Activated CD4-positive, alpha-beta T cell treated with anti-CD3 and anti-CD28 coated beads, Interleukin-2, amount 50 U/mL, for 48 hours (primary cell): Measurements from ENCODE around the gene LRIG2.
"Not testable (repeated sequence)": the region's sequence is repeated elsewhere in the genome, so short reads cannot be mapped to it uniquely, and the experiment has no call there.

Experiments used
- DNase-seq, 2 experiments: peaks; one replicate each; pipeline ENCODE4 v3.0.0-alpha.2; 2020

The LRIG2 gene

GRCh38 chr1:113072757-113073478 lies at the start of gene LRIG2:
TSS of gene LRIG2 (plus strand) at chr1:113073198. CDS start at chr1:113073407, 209 bp downstream.
- peak; percentile 99 for DNase-seq

DNA sequence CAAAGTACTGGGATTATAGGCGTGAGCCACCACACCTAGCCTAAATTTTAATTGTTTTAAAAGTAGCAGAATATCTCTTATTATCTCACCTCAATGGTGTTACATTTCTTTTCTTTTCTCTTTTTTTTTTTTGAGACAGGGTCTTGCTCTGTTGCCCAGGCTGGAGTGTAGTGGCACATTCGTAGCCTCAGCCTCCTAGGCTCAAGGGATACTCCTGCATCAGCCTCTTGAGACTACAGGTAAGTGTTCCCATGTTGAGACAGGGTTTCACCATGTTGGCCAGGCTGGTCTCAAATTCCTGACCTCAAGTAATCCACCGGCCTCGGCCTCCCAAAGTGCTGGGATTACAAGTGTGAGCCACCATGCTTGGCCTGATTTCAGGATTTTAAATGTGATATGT lies 49.7 kb upstream of the LRIG2 start:
- DNase-seq = not testable (repeated sequence)

DNA sequence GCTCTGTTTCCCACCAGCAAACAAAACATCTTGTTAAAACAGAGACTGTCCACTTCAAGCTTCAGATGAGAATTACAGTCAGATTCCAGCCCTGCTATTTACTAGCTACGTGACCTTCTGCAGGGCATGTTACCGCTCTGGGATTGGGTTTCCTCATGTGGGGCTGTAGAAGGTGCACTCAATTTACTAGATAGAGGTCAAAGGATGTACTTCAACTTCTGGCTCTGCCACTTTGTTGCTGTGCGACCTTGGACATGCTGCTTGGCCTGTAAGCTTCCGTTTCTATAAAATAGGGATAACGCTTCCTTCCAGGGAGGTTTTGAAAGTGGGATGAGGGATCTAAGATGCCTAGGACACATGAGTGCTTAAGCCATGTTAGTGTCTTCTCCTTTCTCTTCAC lies 46.0 kb upstream of the LRIG2 start:
- no peak for DNase-seq

DNA sequence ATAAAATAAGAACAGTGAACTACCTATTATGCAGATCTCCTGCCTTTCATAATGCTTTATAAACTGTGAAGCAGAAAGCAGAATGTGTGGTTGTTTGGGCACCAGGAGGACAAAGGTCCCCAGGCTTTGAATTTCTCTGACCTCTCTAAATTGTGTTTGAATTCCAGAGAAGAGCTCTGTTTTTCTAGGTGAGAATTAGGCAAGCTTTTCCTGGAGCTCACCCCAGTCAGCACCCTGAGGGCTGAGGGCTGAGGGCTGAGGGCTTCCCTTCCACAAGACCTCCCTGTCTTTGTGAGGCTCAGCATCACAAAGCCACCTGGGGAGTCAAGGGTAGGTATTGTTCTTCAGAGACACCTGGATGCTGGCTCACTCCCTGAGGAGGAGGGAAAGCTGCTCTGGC lies 45.5 kb upstream of the LRIG2 start:
- no peak for DNase-seq

GRCh38 chr1:113029822-113030221 lies 43.2 kb upstream of the LRIG2 start:
- DNase-seq = no peak

- no peak for DNase-seq
Observed at GRCh38 chr1:113031171-113031933, 41.6 kb upstream of the LRIG2 start.

GRCh38 chr1:113035086-113035485 lies 37.9 kb upstream of the LRIG2 start:
- DNase-seq = no peak

DNA sequence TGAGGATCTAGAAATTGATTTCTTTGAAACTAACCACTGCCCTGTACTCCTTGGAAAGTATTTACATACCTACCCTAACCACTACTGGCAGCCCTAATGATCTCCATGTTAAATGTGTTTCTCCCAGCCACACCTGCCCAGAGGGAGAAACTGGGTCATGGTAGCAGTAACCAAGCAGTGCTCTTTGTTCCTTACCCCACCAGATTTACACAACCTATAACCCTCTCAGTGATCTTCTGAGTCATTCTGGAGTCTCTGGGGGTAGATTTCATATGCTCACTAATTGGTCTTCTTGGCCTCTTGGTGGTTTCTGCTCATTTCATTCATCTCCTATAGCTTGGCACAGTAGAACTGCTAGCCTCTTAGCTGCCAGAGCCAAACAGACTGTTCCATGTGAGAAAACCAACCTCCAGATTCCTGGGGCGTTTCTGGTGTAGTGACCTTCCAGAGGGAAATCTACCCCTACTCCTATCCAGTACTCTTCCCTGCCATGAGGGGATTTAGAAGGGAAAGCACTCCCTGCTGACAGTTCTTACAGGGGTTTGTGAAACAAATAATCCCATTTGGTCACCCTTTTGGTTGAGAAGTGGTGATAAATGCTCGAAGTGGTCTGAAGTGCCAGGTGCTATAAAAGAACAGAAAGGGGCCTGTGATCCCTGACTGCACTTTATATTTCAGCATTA lies 36.2 kb upstream of the LRIG2 start:
- no peak for DNase-seq

DNA sequence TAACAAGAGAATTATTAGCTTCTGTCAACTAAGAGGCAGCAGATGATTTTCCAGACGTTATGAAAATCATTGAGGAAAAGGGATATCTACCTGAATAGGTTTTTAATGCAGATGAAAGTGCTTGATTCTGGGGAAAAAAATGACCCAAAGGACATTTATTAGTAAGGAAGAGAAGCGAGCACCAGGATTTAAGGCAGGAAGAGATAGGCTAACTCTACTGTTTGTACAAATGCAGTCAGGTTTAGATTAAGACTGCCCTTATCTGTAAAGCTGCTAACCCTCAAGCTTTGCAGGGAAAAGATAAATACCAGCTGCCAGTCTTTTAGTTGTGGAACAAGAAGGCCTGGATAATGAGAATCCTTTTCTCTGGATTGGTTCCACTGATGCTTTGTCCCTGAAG lies 33.0 kb upstream of the LRIG2 start:
- DNase-seq = no peak

- DNase-seq = no peak
Observed at GRCh38 chr1:113040718-113041412, 32.1 kb upstream of the LRIG2 start.

DNA sequence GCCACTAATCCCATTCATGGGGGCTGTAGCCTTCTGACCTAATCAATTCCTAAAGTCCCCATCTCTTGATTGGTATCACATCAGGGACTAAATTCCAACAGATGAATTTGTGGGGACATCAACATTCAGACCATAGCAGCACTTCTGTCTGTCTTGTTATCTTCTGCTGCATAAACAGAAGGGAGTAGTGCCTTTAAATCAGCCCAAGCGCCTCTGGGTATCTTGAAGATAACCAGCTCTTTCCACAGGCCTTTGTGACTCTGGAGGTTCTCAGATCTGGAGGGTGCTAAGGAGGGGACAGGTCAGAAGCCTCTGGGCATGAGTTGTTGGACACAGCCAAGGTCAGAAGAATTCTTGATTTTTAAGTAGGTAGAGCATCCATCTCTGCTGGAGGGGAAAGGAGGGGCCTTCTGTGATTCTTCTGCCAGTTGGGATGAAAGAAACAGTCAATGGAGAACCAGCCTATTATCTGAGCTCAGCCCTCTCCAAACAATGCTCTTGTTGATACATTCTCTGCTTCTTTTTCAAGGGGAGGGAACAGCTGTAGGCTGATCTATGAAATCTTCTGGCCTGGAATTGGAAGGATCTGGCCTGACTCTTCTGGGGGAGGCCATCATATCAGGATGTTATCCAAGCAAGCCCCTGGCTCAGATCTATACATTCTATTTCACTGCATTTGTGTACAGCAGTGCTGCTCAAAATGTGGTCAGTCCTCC lies 31.3 kb upstream of the LRIG2 start:
- DNase-seq = no peak

DNA sequence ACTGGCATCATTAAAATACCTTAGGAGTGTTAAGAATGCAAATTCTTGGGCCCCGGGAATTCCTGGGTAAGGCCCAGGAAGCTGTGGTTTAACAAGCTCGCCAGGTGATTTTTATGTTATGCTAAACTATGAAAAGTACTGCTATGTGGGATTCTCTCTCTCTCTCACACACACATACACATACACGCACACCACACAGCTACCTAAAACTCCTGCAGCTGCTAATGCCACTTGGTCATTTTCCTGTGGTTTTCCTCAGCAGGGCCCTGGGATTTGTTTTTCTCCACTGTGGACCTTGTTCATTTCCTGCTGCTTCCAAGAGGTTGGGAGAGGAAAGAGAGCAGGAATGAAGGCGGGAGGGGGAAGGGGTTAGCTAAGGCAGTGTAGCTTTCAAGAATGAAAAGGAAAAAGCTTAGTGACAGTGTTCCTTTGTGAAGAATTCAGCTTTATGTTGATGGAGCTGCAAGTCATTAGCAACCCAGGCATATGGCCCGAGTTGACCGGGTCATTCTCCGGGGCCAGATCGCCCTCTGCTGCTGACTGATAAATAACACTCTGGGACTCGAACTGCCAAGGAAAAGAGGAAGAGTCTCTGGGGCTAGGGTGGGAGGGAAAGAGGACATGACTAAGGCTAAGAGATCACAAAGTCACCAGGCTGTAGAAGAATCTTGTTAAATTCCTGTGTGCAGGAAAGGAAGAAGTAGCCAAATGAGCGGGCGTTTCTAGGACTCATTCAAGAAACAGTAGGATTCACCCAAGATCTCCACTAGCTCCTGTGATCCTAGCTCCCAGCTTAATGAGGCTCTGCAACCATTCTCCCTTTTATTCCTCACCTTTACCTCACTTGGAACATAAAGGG lies 30.5 kb upstream of the LRIG2 start:
- peak; percentile 19 to 43 for DNase-seq

DNA sequence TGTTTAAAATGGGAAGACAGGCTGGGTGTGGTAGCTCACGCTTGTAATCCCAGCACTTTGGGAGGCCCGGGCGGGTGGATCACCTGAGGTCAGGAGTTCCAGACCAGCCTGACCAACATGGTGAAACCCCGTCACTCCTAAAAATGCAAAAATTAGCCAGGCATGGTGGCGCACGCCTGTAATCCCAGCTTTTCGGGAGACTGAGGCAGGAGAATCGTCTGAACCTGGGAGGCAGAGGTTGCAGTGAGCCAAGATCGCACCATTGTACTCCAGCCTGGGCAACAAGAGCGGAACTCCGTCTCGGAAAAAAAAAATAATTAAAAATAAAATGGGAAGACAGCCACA lies 29.9 kb upstream of the LRIG2 start:
- not testable (repeated sequence) for DNase-seq

GRCh38 chr1:113046569-113046968 lies 26.4 kb upstream of the LRIG2 start:
- no peak for DNase-seq

DNA sequence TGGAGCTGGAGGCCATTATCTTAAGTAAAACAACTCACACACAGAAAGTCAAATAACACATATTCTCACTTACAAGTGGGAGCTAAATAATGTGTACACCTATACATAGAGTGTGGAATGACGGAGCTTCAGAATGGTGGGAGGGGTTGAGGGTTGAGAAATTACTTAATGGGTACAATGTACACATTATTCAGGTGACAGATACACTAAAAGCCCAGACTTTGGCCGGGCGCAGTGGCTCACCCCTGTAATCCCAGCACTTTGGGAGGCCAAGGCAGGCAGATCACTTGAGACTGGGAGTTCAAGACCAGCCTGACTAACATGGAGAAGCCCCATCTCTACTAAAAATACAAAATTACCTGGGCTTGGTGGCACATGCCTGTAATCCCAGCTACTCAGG lies 24.9 kb upstream of the LRIG2 start:
- no peak for DNase-seq

DNA sequence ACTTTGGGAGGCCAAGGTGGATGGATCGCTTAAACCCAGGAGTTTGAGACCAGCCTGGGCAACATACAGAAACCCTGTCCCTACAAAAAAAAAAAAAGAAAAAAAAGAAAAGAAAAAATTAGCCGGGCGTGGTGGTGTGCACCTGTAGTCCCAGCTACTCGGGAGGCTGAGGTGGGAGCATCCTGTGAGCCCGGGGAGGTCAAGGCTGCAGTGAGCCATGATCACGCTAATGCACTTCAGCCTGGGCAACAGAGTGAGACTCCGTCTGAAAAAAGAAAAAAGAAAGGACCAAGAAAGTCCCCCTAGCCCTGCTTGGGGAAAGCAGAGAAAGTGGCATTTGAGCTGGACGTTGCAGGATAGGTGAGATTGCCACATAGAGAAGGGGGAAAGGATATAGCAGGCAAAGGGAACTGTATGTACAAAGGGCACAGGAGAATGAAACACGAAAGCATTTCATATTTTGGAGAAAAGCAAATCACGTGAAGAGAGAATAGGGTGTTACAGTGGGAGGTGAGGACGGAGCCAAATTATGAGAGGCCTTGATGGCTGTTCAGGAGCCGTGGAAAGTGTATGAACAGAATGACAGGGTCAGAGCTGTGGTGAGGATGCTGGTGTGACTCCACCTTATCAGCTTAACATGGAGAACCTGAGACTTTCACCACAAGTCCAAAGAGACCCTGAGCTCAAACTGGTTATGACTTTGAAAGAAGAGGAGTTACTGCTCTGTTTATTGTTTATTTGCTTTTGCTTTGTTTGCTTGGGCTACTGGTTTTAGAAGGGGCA lies 19.5 kb upstream of the LRIG2 start:
- no peak for DNase-seq

DNA sequence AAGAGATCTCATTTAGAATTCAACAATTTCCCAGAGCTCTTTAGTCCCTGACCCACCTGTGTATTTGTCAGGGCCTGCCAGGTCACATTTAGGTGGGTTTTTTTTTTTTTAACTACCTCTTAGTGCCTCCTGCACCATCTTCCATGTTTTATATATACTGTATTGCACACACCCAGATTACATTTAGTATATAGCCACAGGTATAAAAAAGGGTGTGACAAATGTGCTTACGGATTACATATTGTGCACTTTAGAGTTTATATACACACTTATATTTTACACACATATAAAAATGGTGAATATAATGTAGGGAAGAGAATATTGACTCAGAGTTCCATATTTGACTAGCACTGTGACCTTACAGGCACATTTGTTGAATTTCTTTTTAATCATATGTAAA lies 17.4 kb upstream of the LRIG2 start:
- DNase-seq = no peak

- DNase-seq = no peak
Observed at GRCh38 chr1:113057006-113057405, 16.0 kb upstream of the LRIG2 start.

DNA sequence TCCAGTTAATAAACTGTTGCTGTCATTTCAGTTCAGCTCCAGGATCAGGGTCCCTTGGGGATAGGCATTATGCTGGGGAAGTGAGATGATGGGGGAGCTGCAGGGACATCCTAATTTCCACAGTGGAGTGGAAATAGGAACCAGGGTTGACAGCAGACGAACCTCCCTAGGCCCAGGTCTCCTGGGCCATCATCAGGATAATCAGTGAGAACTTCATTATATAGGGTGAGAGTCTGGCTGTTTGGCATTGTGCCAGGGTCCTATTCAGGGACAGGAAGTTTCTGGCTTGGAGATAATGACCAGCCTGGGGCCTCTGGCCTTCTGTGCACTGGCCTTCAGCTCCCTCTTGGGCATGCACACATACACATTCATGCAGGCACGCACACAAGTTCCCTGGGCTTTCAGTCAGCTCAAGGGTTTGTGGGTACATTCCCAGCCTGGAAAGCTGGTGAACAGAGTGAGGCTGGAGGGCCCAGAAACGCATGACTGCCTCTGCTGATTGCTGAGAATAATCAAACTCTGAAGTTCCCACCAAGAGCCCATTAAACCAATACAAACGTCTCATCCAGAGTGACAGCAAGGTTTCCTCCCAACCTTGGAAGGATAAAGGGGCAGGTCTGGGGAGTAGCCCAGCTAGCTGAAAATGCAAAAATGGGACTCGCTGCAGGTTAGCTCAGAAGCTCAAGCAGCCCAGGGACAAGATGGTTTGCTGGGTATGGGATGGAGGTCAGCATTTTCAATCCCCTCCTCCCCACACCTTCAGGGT lies 13.9 kb upstream of the LRIG2 start:
- DNase-seq = no peak

DNA sequence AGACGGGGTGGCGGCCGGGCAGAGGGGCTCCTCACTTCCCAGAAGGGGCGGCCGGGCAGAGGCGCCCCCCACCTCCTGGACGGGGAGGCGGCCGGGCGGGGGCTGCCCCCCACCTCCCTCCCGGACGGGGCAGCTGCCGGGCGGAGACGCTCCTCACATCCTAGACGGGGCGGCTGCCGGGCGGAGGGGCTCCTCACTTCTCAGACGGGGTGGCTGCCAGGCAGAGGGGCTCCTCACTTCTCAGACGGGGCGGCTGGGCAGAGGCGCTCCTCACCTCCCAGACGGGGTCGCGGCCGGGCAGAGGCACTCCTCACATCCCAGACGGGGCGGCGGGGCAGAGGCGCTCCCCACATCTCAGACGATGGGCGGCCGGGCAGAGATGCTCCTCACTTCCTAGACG lies 9.5 kb upstream of the LRIG2 start:
- not testable (repeated sequence) for DNase-seq
